Activated T-cell treated with anti-CD3 and anti-CD28 coated beads, Interleukin-2, amount 50 U/mL, for 4 hours (primary cell): ENCODE data around the gene ARHGEF16. TPM values are rescaled to one million over a fixed set of nuclear protein-coding genes. Genes with fewer than 3 reads are reported as not detected.

Source experiments
- ATAC-seq, 2 donors: fragments of 200-7000 bp; cut with Tn5 transposase; one replicate each; pipeline ENCODE4 v1.10.0; 2021
- DNase-seq: peaks from one replicate; pipeline ENCODE4 v3.0.0-alpha.2; 2020
- H3K27me3 Mint-ChIP-seq: one replicate; pipeline ENCODE4 v1.8.0; 2021; ENCODE audit warnings: low read depth, mixed read lengths
- H3K36me3 Mint-ChIP-seq: one replicate; pipeline ENCODE4 v1.8.0; 2022; ENCODE audit warnings: mixed read lengths; ENCODE audit not compliant: insufficient read depth
- H3K4me1 Mint-ChIP-seq: one replicate; pipeline ENCODE4 v1.8.0; 2021; ENCODE audit warnings: low read depth, mixed read lengths
- H3K4me3 Mint-ChIP-seq: one replicate; pipeline ENCODE4 v1.8.0; 2021; ENCODE audit warnings: mild to moderate bottlenecking, moderate library complexity, mixed read lengths
- H3K9me3 Mint-ChIP-seq: one replicate; pipeline ENCODE4 v1.8.0; 2021; ENCODE audit warnings: mixed read lengths
- total RNA-seq, 3 donors: library from RNA; stranded (reverse); gene quantifications; one replicate each; pipeline ENCODE4 v1.2.1, GENCODE V29; 2021

The ARHGEF16 gene
- total RNA-seq, 3 donors from 2014 or later = 0.13 to 0.15 TPM; not detected in 1

- no peaks in the 10 kb centered on the region for H3K9me3 Mint-ChIP-seq
- peak overlapping the region; percentile 56 for H3K4me3 Mint-ChIP-seq
- H3K27me3 Mint-ChIP-seq = peaks cover 13% of the 10 kb centered on the region
- H3K36me3 Mint-ChIP-seq = no peaks in the 10 kb centered on the region
- ATAC-seq (peak; percentile 76), DNase-seq (peak; percentile 70)
- peaks cover 4% of the 10 kb centered on the region for H3K4me1 Mint-ChIP-seq
These were observed 1.2 kb upstream of the ARHGEF16 start for GRCh38 chr1:3453203-3453761.

GRCh38 chr1:3454811-3455618, 550 bp downstream of the ARHGEF16 start:
- peaks cover 4% of the 10 kb centered on the region for H3K4me1 Mint-ChIP-seq
- no peaks in the 10 kb centered on the region for H3K9me3 Mint-ChIP-seq
- ATAC-seq (no peak), DNase-seq (no peak)
- no peaks in the 10 kb centered on the region for H3K36me3 Mint-ChIP-seq
- H3K4me3 Mint-ChIP-seq = peak overlapping the region; percentile 62
- H3K27me3 Mint-ChIP-seq = peaks cover 13% of the 10 kb centered on the region

- Mint-ChIP-seq H3K27me3 (peaks cover 11% of the 10 kb centered on the region), H3K4me1 (peaks cover 4% of the 10 kb centered on the region), H3K4me3 (peak overlapping the region; percentile 62), H3K36me3 (no peaks in the 10 kb centered on the region), H3K9me3 (no peaks in the 10 kb centered on the region)
- DNase-seq (no peak), ATAC-seq (no peak)
These were observed 1.4 kb downstream of the ARHGEF16 start for GRCh38 chr1:3455670-3456448.

- Mint-ChIP-seq H3K4me3 (no peak overlapping the region), H3K27me3 (peaks cover 6% of the 10 kb centered on the region), H3K36me3 (no peaks in the 10 kb centered on the region), H3K4me1 (peaks cover 4% of the 10 kb centered on the region), H3K9me3 (no peaks in the 10 kb centered on the region)
- ATAC-seq = no peak
- no peak for DNase-seq
These were observed 2.0 kb downstream of the ARHGEF16 start for GRCh38 chr1:3456449-3456963.

- Mint-ChIP-seq H3K4me1 (peaks cover 4% of the 10 kb centered on the region), H3K27me3 (peaks cover 5% of the 10 kb centered on the region), H3K4me3 (no peak overlapping the region), H3K36me3 (no peaks in the 10 kb centered on the region), H3K9me3 (no peaks in the 10 kb centered on the region)
- DNase-seq = no peak
- ATAC-seq = no peak
These were observed 2.8 kb downstream of the ARHGEF16 start for GRCh38 chr1:3456964-3457909.

- H3K27me3 Mint-ChIP-seq = peaks cover 3% of the 10 kb centered on the region
- H3K4me1 Mint-ChIP-seq = peaks cover 3% of the 10 kb centered on the region
- DNase-seq (no peak), ATAC-seq (no peak)
- H3K4me3 Mint-ChIP-seq = no peak overlapping the region
- no peaks in the 10 kb centered on the region for H3K9me3 Mint-ChIP-seq
- H3K36me3 Mint-ChIP-seq = no peaks in the 10 kb centered on the region
These were observed 3.7 kb downstream of the ARHGEF16 start for GRCh38 chr1:3457910-3458883.

- Mint-ChIP-seq H3K9me3 (no peaks in the 10 kb centered on the region), H3K4me3 (no peak overlapping the region), H3K27me3 (peaks cover 2% of the 10 kb centered on the region), H3K36me3 (no peaks in the 10 kb centered on the region), H3K4me1 (no peaks in the 10 kb centered on the region)
- ATAC-seq (no peak), DNase-seq (no peak)
These were observed 4.8 kb downstream of the ARHGEF16 start for GRCh38 chr1:3459051-3459908.

- DNase-seq (no peak), ATAC-seq (no peak)
- no peaks in the 10 kb centered on the region for H3K36me3 Mint-ChIP-seq
- peaks cover 2% of the 10 kb centered on the region for H3K27me3 Mint-ChIP-seq
- H3K4me3 Mint-ChIP-seq = no peak overlapping the region
- H3K4me1 Mint-ChIP-seq = no peaks in the 10 kb centered on the region
- H3K9me3 Mint-ChIP-seq = no peaks in the 10 kb centered on the region
These were observed 5.6 kb downstream of the ARHGEF16 start for GRCh38 chr1:3459940-3460671.

GRCh38 chr1:3460672-3461131, 6.2 kb downstream of the ARHGEF16 start:
- H3K9me3 Mint-ChIP-seq = no peaks in the 10 kb centered on the region
- no peaks in the 10 kb centered on the region for H3K4me1 Mint-ChIP-seq
- H3K27me3 Mint-ChIP-seq = no peaks in the 10 kb centered on the region
- H3K4me3 Mint-ChIP-seq = no peak overlapping the region
- no peak for ATAC-seq
- no peaks in the 10 kb centered on the region for H3K36me3 Mint-ChIP-seq
- no peak for DNase-seq

GRCh38 chr1:3461238-3461933, 6.9 kb downstream of the ARHGEF16 start:
- no peak for ATAC-seq
- no peaks in the 10 kb centered on the region for H3K4me1 Mint-ChIP-seq
- H3K27me3 Mint-ChIP-seq = no peaks in the 10 kb centered on the region

GRCh38 chr1:3461934-3462275, 7.4 kb downstream of the ARHGEF16 start:
- no peaks in the 10 kb centered on the region for H3K4me1 Mint-ChIP-seq
- no peaks in the 10 kb centered on the region for H3K27me3 Mint-ChIP-seq
- ATAC-seq (no peak), DNase-seq (no peak)
- H3K36me3 Mint-ChIP-seq = no peaks in the 10 kb centered on the region
- H3K9me3 Mint-ChIP-seq = no peaks in the 10 kb centered on the region
- H3K4me3 Mint-ChIP-seq = no peak overlapping the region

More at GRCh38 chr1:3461238-3461933, 6.9 kb downstream of the ARHGEF16 start:
- H3K36me3 Mint-ChIP-seq = no peaks in the 10 kb centered on the region
- H3K9me3 Mint-ChIP-seq = no peaks in the 10 kb centered on the region
- H3K4me3 Mint-ChIP-seq = no peak overlapping the region
- no peak for DNase-seq
